WTC11 (cell line): ENCODE data around the gene IFI27. TPM values are rescaled to one million over a fixed set of nuclear protein-coding genes. Genes with fewer than 3 reads are reported as not detected.

Experiments
- ATAC-seq: fragments of 200-7000 bp; cut with Tn5 transposase; 2 replicates; pipeline ENCODE4 v1.10.0; 2021; ENCODE audit warnings: mild to moderate bottlenecking, moderate library complexity
- CTCF ChIA-PET: fragments of 300-600 bp; sonication (Branson Sonifier 250); formaldehyde crosslinking; loops from one replicate; lab custom pipeline; 2021; ENCODE audit warnings: antibody characterized with exemption; lab: Charles Lee
- POLR2A ChIA-PET: fragments of 350-600 bp; sonication (Branson Sonifier 250); formaldehyde crosslinking; loops from one replicate; lab custom pipeline; 2021; ENCODE audit warnings: antibody characterized with exemption; lab: Charles Lee
- DNase-seq: peaks from one replicate; pipeline ENCODE4 v3.0.0; 2021; ENCODE audit warnings: low spot score
- H3K27ac Mint-ChIP-seq: 2 replicates; pipeline ENCODE4 v1.8.0; 2021; ENCODE audit warnings: mixed read lengths
- H3K27me3 Mint-ChIP-seq: 2 replicates; pipeline ENCODE4 v1.8.0; 2021; ENCODE audit warnings: low read depth, mild to moderate bottlenecking, moderate library complexity, mixed read lengths
- H3K36me3 Mint-ChIP-seq: 2 replicates; pipeline ENCODE4 v1.8.0; 2021; ENCODE audit warnings: mixed read lengths
- H3K4me1 Mint-ChIP-seq: 2 replicates; pipeline ENCODE4 v1.8.0; 2022; ENCODE audit warnings: mixed read lengths
- H3K4me3 Mint-ChIP-seq: 2 replicates; pipeline ENCODE4 v1.8.0; 2021; ENCODE audit warnings: mild to moderate bottlenecking, moderate library complexity, mixed read lengths
- H3K9me3 Mint-ChIP-seq: 2 replicates; pipeline ENCODE4 v1.8.0; 2021; ENCODE audit warnings: mixed read lengths
- CREB1 ChIP-seq: sonication (generic); formaldehyde crosslinking; IDR thresholded peaks from 2 replicates; pipeline ENCODE4 v1.8.0; 2023; ENCODE audit warnings: mild to moderate bottlenecking, missing genetic modification reagents
- CREM ChIP-seq: sonication (generic); formaldehyde crosslinking; IDR thresholded peaks from 2 replicates; pipeline ENCODE4 v1.8.1; 2022; ENCODE audit warnings: mild to moderate bottlenecking, missing genetic modification reagents, moderate library complexity
- ELF4 ChIP-seq: sonication (generic); formaldehyde crosslinking; IDR thresholded peaks from 2 replicates; pipeline ENCODE4 v1.8.1; 2022; ENCODE audit warnings: low read depth, mild to moderate bottlenecking, moderate library complexity, missing genetic modification reagents
- EMX1 ChIP-seq: fragments of 250-450 bp; sonication (Bioruptor Pico); IDR thresholded peaks from 2 replicates; pipeline ENCODE4 v1.8.0; 2021; ENCODE audit warnings: mild to moderate bottlenecking
- ESRRA ChIP-seq: sonication (generic); formaldehyde crosslinking; IDR thresholded peaks from 2 replicates; pipeline ENCODE4 v1.8.1; 2022; ENCODE audit warnings: mild to moderate bottlenecking, missing genetic modification reagents, borderline replicate concordance
- GABPB1 ChIP-seq: sonication (generic); formaldehyde crosslinking; IDR thresholded peaks from 2 replicates; pipeline ENCODE4 v1.8.1; 2023; ENCODE audit warnings: mild to moderate bottlenecking, missing genetic modification reagents
- GTF2I ChIP-seq: fragments of 250-450 bp; sonication (Bioruptor Pico); conservative IDR thresholded peaks from 2 replicates; pipeline ENCODE4 v1.4.0; 2021; ENCODE audit warnings: mild to moderate bottlenecking
- HMGA2 ChIP-seq: fragments of 250-450 bp; sonication (Bioruptor Pico); IDR thresholded peaks from 2 replicates; pipeline ENCODE4 v1.4.0; 2021; ENCODE audit warnings: mild to moderate bottlenecking, moderate library complexity
- JUN ChIP-seq: sonication (generic); formaldehyde crosslinking; IDR thresholded peaks from 2 replicates; pipeline ENCODE4 v1.8.0; 2023; ENCODE audit warnings: mild to moderate bottlenecking, missing genetic modification reagents
- MXD4 ChIP-seq: fragments of 250-450 bp; sonication (Bioruptor Pico); IDR thresholded peaks from 2 replicates; pipeline ENCODE4 v1.8.0; 2021; ENCODE audit warnings: mild to moderate bottlenecking, moderate library complexity, borderline replicate concordance
- NFE2L1 ChIP-seq: sonication (generic); formaldehyde crosslinking; IDR thresholded peaks from 2 replicates; pipeline ENCODE4 v1.8.1; 2023; ENCODE audit warnings: missing genetic modification reagents
- NR2C2 ChIP-seq: sonication (generic); formaldehyde crosslinking; IDR thresholded peaks from 2 replicates; pipeline ENCODE4 v1.8.0; 2022; ENCODE audit warnings: mild to moderate bottlenecking, missing genetic modification reagents
- PRRX2 ChIP-seq: fragments of 250-450 bp; sonication (Bioruptor Pico); IDR thresholded peaks from 2 replicates; pipeline ENCODE4 v1.8.0; 2021; ENCODE audit warnings: mild to moderate bottlenecking
- SMAD4 ChIP-seq: sonication (generic); formaldehyde crosslinking; IDR thresholded peaks from 2 replicates; pipeline ENCODE4 v1.8.0; 2022; ENCODE audit warnings: mild to moderate bottlenecking, missing genetic modification reagents
- TEAD1 ChIP-seq: sonication (generic); formaldehyde crosslinking; IDR thresholded peaks from 2 replicates; pipeline ENCODE4 v1.8.0; 2022; ENCODE audit warnings: mild to moderate bottlenecking, missing genetic modification reagents
- TEAD4 ChIP-seq: sonication (generic); formaldehyde crosslinking; IDR thresholded peaks from 2 replicates; pipeline ENCODE4 v1.8.0; 2022; ENCODE audit warnings: mild to moderate bottlenecking, missing genetic modification reagents
- TP53 ChIP-seq: sonication (generic); formaldehyde crosslinking; IDR thresholded peaks from 2 replicates; pipeline ENCODE4 v1.8.1; 2023; ENCODE audit warnings: mild to moderate bottlenecking, missing genetic modification reagents
- ZNF263 ChIP-seq: sonication (generic); formaldehyde crosslinking; IDR thresholded peaks from 2 replicates; pipeline ENCODE4 v1.8.1; 2022; ENCODE audit warnings: low read depth, mild to moderate bottlenecking, moderate library complexity, missing genetic modification reagents
- ZNF396 ChIP-seq: fragments of 250-450 bp; sonication (Bioruptor Pico); IDR thresholded peaks from 2 replicates; pipeline ENCODE4 v1.8.0; 2021; ENCODE audit warnings: mild to moderate bottlenecking, moderate library complexity, borderline replicate concordance
- total RNA-seq: library from RNA; stranded (reverse); gene quantifications from 3 replicates; pipeline ENCODE4 v1.2.3, GENCODE V29; 2021
- TF ChIP-seq, protein P1 (sequence below): sonication (generic); formaldehyde crosslinking; conservative IDR thresholded peaks from 2 replicates; pipeline ENCODE4 v1.8.1; 2022; ENCODE audit warnings: mild to moderate bottlenecking, missing genetic modification reagents
- TF ChIP-seq, protein P2 (sequence below): fragments of 250-450 bp; sonication (Bioruptor Pico); IDR thresholded peaks from 2 replicates; pipeline ENCODE4 v2.1.2; 2022; ENCODE audit warnings: mild to moderate bottlenecking, moderate library complexity
- TF ChIP-seq, protein P3 (sequence below): sonication (generic); formaldehyde crosslinking; IDR thresholded peaks from 2 replicates; pipeline ENCODE4 v1.8.0; 2022; ENCODE audit warnings: mild to moderate bottlenecking, missing genetic modification reagents
- TF ChIP-seq, protein P4 (sequence below): sonication (generic); formaldehyde crosslinking; IDR thresholded peaks from 2 replicates; pipeline ENCODE4 v1.8.0; 2022; ENCODE audit warnings: mild to moderate bottlenecking, missing genetic modification reagents
- TF ChIP-seq, protein P5 (sequence below): fragments of 250-450 bp; sonication (Bioruptor Pico); IDR thresholded peaks from 2 replicates; pipeline ENCODE4 v1.8.0; 2021; ENCODE audit warnings: mild to moderate bottlenecking
- TF ChIP-seq, protein P6 (sequence below): fragments of 250-450 bp; sonication (Bioruptor Pico); IDR thresholded peaks from 2 replicates; pipeline ENCODE4 v1.9.0; 2021; ENCODE audit warnings: mild to moderate bottlenecking
- TF ChIP-seq, protein P7 (sequence below): sonication (generic); formaldehyde crosslinking; IDR thresholded peaks from 2 replicates; pipeline ENCODE4 v1.8.0; 2022; ENCODE audit warnings: mild to moderate bottlenecking, missing genetic modification reagents
- TF ChIP-seq, protein P8 (sequence below): sonication (generic); formaldehyde crosslinking; IDR thresholded peaks from 2 replicates; pipeline ENCODE4 v1.8.0; 2023; ENCODE audit warnings: missing genetic modification reagents

IFI27 gene
- total RNA-seq, 1 experiment from 2014 or later, result 1.8 TPM

DNA sequence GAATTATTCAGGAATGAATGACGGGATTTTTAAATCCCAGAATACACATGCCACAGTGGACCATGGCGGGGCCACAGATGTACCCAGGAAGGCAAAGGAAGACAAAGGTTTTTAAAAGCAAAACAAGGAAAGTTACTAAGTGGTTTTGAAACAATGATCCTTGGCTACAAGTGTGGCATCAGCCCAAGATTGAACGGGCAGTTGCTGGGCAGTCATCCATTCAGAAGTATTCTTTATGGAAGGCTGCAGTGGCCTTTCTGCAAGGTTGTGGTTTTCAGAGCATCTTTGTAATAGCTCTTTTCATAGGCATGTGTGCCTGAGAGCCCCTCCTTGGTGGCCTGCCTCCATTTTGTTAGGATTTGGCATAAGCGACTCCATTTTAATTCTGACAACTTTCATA, 13.4 kb upstream of the IFI27 start:
- no peaks in the 10 kb centered on the region for H3K4me1 Mint-ChIP-seq
- no peak overlapping the region for H3K4me3 Mint-ChIP-seq
- CTCF ChIA-PET, result interaction anchor here (1.1 kb wide), 1 partner anchor 39 kb away, joined by 3 read pairs; no protein-coding TSS in a partner anchor
- no peak overlapping the region for H3K27ac Mint-ChIP-seq
- H3K36me3 Mint-ChIP-seq, result no peaks in the 10 kb centered on the region
- POLR2A ChIA-PET, result no interaction called here
- TF ChIP-seq NFE2L1 (CRISPR knock-in tag), result no peak
- TF ChIP-seq, protein P1, sequence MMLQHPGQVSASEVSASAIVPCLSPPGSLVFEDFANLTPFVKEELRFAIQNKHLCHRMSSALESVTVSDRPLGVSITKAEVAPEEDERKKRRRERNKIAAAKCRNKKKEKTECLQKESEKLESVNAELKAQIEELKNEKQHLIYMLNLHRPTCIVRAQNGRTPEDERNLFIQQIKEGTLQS (CRISPR knock-in tag), result no peak
- TF ChIP-seq GTF2I (CRISPR knock-in tag), result no peak
- no peak for TF ChIP-seq ZNF396 (CRISPR knock-in tag)
- no peak for TF ChIP-seq ZNF263 (CRISPR knock-in tag)
- no peak for TF ChIP-seq CREB1 (CRISPR knock-in tag)
- no peak for TF ChIP-seq TP53 (CRISPR knock-in tag)
- no peak for TF ChIP-seq TEAD1 (CRISPR knock-in tag)
- TF ChIP-seq EMX1, result no peak
- TF ChIP-seq JUN (CRISPR knock-in tag), result no peak
- TF ChIP-seq ELF4 (CRISPR knock-in tag), result no peak
- TF ChIP-seq, protein P2, sequence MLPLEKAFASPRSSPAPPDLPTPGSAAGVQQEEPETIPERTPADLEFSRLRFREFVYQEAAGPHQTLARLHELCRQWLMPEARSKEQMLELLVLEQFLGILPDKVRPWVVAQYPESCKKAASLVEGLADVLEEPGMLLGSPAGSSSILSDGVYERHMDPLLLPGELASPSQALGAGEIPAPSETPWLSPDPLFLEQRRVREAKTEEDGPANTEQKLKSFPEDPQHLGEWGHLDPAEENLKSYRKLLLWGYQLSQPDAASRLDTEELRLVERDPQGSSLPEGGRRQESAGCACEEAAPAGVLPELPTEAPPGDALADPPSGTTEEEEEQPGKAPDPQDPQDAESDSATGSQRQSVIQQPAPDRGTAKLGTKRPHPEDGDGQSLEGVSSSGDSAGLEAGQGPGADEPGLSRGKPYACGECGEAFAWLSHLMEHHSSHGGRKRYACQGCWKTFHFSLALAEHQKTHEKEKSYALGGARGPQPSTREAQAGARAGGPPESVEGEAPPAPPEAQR (CRISPR knock-in tag), result no peak
- TF ChIP-seq, protein P3, sequence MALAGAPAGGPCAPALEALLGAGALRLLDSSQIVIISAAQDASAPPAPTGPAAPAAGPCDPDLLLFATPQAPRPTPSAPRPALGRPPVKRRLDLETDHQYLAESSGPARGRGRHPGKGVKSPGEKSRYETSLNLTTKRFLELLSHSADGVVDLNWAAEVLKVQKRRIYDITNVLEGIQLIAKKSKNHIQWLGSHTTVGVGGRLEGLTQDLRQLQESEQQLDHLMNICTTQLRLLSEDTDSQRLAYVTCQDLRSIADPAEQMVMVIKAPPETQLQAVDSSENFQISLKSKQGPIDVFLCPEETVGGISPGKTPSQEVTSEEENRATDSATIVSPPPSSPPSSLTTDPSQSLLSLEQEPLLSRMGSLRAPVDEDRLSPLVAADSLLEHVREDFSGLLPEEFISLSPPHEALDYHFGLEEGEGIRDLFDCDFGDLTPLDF, result no peak
- TF ChIP-seq MXD4 (CRISPR knock-in tag), result no peak
- no peak for TF ChIP-seq PRRX2 (CRISPR knock-in tag)
- ATAC-seq (no peak), DNase-seq (no peak)
- no peaks in the 10 kb centered on the region for H3K27me3 Mint-ChIP-seq
- no peaks in the 10 kb centered on the region for H3K9me3 Mint-ChIP-seq

DNA sequence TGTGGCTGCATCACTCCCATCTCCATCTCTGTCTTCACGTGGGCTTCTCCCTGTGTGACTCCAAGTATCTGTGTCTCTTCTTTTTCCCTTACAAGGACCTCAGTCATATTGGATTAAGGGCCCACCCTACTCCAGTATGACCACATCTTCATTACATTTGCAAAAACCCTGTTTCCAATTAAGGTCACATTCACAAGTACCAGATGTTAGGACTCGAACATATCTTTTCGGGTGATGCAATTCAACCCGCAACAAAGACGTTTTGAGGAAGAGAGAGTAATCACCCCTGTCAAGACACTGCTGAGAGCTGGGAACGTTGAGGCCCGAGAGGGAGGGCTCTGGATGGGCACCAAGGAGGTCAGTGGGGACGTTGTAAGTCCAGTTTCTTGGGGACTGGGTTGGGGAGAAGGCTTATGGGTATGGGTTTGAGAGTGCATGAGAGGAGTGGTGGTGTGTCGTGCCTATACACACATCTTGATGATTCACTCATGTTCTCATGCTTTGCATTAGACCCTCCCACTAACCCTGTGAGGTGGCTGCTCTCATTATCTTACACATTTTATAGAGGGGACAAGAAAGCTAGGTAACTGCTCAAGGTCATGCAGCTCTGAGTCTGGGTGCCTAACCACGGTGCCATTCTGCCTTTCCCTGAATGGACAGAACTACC, 12.1 kb upstream of the IFI27 start:
- no peak overlapping the region for H3K27ac Mint-ChIP-seq
- H3K4me3 Mint-ChIP-seq, result no peak overlapping the region
- H3K4me1 Mint-ChIP-seq, result no peaks in the 10 kb centered on the region
- POLR2A ChIA-PET, result no interaction called here
- ATAC-seq (no peak), DNase-seq (no peak)
- CTCF ChIA-PET, result interaction anchor here (1.5 kb wide), 1 partner anchor 62 kb away, joined by 5 read pairs; no protein-coding TSS in a partner anchor
- no peaks in the 10 kb centered on the region for H3K27me3 Mint-ChIP-seq
- no peaks in the 10 kb centered on the region for H3K9me3 Mint-ChIP-seq
- H3K36me3 Mint-ChIP-seq, result no peaks in the 10 kb centered on the region
- TF ChIP-seq NR2C2 (CRISPR knock-in tag) (no peak), HMGA2 (CRISPR knock-in tag) (no peak), CREM (CRISPR knock-in tag) (no peak), GABPB1 (CRISPR knock-in tag) (no peak), ESRRA (CRISPR knock-in tag) (no peak), GTF2I (CRISPR knock-in tag) (no peak), EMX1 (no peak), TEAD4 (CRISPR knock-in tag) (no peak), SMAD4 (no peak), CREB1 (CRISPR knock-in tag) (no peak), ZNF396 (CRISPR knock-in tag) (no peak)
- TF ChIP-seq, protein P4, sequence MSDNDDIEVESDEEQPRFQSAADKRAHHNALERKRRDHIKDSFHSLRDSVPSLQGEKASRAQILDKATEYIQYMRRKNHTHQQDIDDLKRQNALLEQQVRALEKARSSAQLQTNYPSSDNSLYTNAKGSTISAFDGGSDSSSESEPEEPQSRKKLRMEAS (CRISPR knock-in tag), result no peak
- TF ChIP-seq, protein P5, sequence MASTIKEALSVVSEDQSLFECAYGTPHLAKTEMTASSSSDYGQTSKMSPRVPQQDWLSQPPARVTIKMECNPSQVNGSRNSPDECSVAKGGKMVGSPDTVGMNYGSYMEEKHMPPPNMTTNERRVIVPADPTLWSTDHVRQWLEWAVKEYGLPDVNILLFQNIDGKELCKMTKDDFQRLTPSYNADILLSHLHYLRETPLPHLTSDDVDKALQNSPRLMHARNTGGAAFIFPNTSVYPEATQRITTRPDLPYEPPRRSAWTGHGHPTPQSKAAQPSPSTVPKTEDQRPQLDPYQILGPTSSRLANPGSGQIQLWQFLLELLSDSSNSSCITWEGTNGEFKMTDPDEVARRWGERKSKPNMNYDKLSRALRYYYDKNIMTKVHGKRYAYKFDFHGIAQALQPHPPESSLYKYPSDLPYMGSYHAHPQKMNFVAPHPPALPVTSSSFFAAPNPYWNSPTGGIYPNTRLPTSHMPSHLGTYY (CRISPR knock-in tag), result no peak
- TF ChIP-seq, protein P6, sequence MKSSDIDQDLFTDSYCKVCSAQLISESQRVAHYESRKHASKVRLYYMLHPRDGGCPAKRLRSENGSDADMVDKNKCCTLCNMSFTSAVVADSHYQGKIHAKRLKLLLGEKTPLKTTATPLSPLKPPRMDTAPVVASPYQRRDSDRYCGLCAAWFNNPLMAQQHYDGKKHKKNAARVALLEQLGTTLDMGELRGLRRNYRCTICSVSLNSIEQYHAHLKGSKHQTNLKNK (CRISPR knock-in tag), result no peak
- TF ChIP-seq, protein P7, sequence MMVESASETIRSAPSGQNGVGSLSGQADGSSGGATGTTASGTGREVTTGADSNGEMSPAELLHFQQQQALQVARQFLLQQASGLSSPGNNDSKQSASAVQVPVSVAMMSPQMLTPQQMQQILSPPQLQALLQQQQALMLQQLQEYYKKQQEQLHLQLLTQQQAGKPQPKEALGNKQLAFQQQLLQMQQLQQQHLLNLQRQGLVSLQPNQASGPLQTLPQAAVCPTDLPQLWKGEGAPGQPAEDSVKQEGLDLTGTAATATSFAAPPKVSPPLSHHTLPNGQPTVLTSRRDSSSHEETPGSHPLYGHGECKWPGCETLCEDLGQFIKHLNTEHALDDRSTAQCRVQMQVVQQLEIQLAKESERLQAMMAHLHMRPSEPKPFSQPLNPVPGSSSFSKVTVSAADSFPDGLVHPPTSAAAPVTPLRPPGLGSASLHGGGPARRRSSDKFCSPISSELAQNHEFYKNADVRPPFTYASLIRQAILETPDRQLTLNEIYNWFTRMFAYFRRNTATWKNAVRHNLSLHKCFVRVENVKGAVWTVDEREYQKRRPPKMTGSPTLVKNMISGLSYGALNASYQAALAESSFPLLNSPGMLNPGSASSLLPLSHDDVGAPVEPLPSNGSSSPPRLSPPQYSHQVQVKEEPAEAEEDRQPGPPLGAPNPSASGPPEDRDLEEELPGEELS (CRISPR knock-in tag), result no peak
- TF ChIP-seq, protein P8, sequence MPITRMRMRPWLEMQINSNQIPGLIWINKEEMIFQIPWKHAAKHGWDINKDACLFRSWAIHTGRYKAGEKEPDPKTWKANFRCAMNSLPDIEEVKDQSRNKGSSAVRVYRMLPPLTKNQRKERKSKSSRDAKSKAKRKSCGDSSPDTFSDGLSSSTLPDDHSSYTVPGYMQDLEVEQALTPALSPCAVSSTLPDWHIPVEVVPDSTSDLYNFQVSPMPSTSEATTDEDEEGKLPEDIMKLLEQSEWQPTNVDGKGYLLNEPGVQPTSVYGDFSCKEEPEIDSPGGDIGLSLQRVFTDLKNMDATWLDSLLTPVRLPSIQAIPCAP, result no peak
